ENCODE data around the gene SLC24A3.

DNA sequence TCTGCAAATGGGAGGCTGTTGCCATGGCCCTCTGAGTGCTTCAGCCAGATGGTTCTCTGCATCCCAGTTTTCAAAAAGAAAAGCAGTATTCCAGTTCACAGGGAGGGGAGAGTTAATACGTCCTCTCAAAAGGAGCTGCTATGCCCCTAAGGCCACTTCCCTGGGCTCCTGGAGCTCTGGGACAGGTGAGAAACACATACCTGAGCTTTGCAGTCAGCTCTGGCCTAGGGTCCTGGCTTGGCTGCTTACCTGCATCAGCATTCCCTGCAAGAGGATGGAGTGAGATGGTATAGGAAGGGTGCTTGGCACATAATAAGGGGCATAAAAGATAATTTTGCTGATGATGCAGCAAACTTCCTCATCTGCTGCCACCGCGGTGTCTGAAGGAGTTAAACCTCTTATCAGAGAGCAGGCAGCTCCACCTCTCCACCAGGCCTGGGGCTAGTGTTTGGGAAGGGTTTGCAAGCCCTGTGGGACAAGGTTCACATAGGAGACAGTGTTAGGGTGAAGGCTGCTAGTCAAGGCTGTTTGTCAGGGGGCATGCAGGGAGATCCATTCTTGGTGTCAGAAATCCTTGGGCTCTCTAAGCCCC is 62.7 kb downstream of the SLC24A3 start:
- TF ChIP-seq, protein P1, sequence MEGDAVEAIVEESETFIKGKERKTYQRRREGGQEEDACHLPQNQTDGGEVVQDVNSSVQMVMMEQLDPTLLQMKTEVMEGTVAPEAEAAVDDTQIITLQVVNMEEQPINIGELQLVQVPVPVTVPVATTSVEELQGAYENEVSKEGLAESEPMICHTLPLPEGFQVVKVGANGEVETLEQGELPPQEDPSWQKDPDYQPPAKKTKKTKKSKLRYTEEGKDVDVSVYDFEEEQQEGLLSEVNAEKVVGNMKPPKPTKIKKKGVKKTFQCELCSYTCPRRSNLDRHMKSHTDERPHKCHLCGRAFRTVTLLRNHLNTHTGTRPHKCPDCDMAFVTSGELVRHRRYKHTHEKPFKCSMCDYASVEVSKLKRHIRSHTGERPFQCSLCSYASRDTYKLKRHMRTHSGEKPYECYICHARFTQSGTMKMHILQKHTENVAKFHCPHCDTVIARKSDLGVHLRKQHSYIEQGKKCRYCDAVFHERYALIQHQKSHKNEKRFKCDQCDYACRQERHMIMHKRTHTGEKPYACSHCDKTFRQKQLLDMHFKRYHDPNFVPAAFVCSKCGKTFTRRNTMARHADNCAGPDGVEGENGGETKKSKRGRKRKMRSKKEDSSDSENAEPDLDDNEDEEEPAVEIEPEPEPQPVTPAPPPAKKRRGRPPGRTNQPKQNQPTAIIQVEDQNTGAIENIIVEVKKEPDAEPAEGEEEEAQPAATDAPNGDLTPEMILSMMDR (IDR thresholded peaks at IDR 0.05) = no peak
- TF ChIP-seq POLR2A (IDR thresholded peaks at IDR 0.05) = no peak

Measured in upper lobe of left lung (tissue), 4 donors.